NCI-H1092 (cell line): Measurements from ENCODE around the gene CACNA2D1.

Experiments
- DNase-seq: peaks from one replicate; lab custom pipeline; 2025; lab: John Stamatoyannopoulos, UW

The CACNA2D1 gene

DNA sequence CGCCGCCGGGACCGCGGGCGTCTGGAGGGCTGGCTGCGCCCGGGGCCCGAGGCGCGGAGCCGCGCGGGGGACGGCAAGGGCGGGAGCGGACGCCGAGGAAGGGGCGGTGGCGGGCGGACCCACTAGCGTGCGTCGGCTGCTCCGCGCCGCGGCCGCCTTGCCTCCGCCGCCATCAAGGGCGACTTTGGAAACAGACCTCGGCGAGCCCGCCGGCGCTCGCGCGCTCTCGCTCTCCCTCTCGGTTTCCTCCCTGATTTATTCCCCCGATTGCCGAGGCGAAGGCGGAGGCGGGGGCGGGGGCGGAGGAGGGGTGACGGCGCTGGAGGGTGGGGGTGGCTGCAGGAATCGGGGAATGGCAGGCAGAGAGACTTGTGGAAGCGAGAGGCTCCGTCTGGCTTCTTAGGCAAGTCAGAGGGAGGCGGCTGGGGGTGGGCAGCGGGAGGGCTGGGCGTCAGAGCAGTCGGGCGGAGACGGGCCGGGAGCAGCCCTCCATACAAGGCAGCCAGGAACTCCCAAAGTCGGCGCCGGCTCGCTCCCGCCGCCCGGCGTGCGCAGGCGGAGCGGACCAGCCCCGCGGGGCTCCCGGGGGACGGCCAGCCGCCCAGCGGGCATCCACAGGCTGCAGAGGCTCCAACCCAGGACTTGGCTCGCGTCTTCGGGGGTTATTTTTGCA lies at the start of gene CACNA2D1:
CACNA2D1 (minus strand) TSS at position 231 of the 673 bp plus-strand sequence.
- peak; percentile 86 for DNase-seq

DNA sequence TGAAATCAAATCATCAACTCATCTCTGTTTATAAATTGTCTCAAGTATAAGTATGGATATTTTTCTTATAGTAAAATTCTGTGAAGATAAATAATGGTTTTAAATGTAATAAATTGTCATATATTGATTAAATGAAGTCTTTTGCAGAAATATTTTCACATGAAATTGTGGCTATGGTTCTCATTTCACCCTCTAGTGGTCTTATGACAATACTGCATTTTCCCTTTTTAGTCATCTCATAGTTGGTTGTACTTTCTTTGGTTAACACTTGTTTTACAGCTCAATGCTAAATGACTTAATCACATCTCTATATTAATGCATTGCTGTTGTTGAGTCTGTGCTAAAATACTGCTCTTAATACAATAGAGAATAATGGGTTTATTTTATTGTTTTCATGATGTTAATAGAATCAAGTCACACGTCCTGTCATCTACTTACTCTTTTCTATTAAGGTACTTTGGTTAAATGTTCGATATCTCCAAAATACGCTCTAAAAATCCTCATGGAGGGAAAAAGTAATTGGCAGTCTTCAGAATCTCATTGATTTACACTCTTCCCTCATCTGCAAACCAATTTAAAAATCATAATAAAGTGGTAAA lies 38.0 kb upstream of the CACNA2D1 start:
- no peak for DNase-seq

DNA sequence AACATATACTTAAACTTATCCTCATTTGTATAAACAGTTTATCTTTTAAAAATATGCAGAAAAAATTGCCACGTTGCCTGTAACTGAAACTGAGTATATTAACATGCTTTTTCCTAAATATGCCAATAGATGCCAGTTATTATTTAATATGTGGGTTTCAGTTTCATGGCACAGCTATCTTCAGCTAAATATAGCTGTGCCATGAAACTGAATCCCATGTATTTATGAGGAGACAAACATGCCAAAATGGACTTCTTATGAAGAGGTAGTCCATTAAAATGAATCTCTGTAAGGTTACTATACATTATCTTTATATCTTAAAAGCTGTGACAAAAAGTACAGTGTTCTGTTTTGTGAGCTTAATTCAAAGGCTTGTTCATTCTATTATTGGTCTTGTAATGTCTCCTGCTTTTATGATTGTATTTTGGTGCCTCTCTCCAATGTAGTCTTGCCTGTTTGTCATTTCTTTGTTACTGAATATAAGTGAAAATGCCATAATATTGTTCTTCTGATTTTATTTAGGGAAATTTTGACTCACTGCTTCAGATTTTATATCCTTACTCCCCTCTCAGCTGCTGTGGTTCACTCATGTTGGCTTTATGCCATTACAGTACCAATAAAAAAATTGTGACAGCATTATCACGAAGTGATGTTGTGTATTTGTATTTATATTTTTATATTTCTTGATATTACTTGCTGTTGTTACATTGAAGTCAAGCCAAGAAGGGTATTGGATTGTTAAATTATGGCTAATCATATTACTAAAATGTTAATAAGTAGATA lies 34.3 kb upstream of the CACNA2D1 start:
- DNase-seq, result peak; percentile 26

DNA sequence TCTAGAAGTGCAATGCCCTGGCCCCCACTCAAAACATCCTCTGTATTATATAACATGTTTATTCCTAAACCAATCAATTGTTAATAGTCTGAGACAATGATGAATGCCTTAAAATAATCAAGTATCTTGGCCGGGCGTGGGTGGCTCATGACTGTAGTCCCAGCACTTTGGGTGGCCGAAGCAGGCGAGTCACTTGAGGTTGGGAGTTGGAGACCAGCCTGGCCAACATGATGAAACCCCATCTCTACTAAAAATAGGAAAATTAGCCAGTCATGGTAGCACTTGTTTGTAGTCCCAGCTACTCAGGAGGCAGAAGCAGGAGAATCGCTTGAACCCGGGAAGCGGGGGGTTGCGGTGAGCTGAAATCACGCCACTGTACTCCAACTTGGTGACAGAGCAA lies 29.4 kb upstream of the CACNA2D1 start:
- no peak for DNase-seq

DNA sequence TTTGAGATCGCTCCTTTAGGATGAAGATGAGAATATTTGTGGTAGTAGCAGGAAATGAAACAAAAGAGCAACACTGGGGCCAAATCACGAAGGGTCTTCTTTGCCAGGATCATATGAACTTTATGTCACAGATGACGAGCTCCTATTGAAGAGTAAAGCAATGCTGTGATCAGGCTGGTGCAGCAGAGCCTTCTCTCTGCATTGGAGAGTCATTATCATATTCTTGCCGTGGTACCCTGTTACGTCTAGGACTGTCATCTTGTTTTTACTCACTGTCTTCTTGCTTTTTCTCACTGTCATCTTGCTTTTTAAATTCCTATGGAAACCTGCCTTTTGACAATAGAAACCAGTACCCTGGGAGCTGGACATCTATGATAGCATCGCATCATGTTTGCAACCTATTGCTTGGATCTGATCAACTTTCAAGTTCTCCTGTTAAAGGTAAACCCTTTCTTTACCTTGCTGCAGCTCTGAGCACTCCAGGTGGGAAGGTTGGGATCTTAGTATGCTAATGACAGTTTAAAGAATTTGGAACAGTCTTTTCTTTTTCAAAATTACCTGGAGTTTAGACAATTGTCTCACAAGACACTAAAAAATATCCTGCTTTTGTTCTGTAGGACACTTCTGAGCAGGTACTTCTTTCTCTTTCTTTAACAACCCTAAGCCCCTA lies 27.9 kb upstream of the CACNA2D1 start:
- no peak for DNase-seq

DNA sequence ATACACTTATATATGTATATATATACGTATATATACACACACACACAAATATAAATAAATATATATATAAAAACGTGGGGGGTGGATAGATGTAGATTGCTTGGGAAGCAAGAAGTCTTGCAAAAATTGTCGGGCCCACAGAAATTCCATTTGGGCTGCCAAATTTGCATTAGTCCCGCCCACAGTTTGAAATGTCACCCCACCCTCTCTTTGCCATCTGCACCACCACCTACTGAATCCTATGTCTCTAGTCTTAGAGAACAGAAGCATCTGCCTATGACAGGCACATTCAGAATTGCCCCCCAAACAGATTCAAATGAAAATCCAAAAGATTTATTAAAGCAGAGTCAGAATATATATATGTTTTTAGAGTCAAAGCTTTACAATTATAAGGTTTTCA lies 25.6 kb upstream of the CACNA2D1 start:
- no peak for DNase-seq

DNA sequence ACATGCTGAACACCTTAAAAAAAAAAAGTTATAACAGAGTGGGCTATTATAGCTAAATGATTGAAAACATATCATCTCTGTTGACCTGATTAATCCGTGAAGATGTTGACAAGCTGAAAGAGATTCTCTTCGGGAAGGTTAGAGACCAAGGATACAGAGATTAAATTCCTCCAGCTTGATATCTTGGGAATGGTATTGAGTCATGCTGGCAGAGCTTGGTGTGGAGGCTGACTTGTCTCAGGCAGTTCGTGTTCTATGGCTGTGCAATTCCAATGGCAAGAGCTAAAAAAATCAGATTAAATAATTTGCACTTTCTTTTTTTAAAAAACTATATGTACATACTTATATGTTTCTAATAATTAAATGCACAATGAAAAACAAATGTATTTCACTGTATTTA lies 24.9 kb upstream of the CACNA2D1 start:
- no peak for DNase-seq

DNA sequence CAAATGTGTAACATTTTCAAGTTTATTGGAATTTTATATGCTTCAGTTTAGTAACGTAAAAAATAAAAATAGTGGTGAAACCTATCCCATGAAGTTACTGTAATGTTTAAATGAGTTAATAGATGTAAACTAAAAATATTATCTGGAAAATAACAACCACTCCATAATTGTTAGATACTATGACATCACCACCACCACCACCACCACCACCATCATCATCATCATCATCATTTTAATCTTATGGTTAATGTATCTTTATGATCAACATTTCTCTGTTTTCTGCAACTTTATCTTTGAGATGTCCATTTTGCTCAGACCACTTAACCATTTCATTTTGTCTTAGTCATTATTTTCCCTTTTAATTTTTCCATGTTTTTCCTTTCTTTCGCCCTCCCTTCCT lies 23.4 kb upstream of the CACNA2D1 start:
- DNase-seq, result no peak

DNA sequence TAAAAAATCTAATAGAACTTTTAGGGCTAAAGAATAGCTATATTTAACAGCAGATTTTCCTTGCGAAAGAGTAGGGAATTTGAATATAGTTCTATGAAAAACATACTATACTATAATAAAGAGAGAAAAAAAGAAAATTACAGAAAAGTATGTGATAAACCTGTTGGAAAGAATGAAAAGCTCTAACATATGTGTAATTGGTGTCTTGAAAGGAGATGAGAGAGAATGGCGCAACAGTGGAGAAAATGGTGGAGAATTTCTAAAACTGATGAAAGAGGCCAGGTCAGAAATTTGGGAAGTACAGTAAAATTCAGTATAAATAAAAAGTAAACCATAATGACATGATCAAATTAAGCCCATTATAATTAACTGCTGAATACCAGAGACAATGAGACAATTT lies 20.8 kb upstream of the CACNA2D1 start:
- no peak for DNase-seq

DNA sequence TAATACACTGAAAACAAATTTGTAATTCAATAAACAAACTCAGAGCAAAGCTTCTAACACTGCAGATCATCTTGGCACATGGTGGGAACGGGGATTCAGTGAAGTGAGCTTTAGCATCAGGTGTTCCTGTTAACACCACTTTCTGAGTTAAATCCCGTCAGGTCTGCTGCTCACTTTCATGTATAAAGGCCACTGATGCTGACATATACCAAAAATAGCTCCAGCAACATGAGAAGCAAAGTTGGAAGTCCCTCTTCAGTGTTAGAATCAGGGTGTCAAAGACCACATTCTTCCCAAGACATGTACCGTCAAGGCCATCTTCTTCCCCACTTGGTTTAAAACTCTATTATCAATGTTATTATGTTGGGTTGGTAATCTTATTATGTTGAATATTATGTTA lies 11.7 kb upstream of the CACNA2D1 start:
- no peak for DNase-seq

DNA sequence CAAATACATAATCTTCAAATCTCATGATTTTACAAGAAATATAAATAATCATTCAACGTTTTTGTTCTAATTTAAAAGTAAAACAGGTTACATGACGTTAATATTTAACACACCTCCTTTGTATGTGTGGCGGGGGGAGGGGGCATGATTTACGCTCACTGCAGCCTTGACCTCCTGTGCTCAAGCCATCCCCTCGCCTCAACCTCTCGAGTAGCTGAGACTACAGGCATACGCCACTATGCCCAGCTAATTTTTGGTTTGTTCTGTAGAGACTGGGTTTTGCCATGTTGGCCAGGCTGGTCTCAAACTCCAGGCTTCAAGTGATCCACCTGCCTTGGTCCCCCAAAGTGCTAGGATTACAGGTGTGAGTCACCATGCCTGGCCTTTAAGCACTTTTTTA lies 7.2 kb upstream of the CACNA2D1 start:
- DNase-seq, result no peak

DNA sequence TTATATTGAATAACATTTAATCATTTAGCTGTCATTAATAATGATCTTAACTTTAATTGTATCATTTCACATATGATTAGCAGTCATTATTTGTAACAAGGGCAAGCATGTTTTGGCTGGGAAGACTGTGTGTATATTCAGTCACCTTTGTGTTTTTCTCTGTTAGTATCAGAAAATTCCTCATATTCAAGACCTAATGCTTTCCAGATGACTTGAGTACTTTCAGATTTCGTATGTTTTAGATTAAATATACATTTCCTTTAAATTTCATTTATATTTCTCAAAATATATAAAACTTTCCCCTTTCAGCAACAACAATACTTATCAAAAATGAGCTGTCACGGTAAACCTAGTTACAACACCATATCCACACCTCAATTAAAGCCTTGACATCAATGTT lies 6.3 kb upstream of the CACNA2D1 start:
- DNase-seq, result no peak

DNA sequence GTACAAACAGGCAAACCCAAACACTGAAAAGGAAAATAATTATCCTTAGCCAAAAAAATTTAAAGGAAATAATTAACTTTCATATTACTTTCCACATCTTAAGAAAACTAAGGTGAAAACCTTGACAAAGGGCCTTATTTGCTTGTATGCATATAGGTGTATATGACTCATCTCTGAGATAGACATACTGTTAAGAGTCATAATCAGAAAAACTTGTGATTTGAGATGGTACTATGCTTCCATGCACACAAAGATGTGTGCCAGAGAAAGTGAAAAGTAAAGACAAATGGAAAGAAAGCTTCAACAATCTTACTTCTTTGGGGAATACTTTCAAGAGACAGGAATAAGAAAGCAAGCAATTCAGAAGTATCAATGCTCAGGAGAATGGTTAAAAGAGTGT lies 3.3 kb upstream of the CACNA2D1 start:
- no peak for DNase-seq

DNA sequence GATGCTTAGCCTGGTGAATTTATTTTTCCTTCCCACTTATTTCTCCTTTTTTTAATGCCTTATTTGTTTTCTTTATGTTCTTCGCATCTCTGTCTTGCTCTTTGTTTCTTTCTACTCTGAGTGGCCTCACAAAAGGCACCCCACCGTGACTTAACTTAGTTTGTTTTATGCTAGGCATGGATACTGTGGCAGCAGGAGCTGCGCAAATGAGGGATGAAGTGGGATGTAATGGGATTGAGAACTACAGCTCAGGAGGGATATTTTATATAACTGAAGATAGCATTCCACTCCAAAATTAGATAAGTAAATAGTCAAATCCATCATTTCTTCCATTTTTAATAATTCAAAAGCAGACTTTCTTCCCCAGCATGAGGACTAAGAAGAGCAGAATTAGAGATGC lies 1.7 kb upstream of the CACNA2D1 start:
- peak; percentile 58 for DNase-seq

DNA sequence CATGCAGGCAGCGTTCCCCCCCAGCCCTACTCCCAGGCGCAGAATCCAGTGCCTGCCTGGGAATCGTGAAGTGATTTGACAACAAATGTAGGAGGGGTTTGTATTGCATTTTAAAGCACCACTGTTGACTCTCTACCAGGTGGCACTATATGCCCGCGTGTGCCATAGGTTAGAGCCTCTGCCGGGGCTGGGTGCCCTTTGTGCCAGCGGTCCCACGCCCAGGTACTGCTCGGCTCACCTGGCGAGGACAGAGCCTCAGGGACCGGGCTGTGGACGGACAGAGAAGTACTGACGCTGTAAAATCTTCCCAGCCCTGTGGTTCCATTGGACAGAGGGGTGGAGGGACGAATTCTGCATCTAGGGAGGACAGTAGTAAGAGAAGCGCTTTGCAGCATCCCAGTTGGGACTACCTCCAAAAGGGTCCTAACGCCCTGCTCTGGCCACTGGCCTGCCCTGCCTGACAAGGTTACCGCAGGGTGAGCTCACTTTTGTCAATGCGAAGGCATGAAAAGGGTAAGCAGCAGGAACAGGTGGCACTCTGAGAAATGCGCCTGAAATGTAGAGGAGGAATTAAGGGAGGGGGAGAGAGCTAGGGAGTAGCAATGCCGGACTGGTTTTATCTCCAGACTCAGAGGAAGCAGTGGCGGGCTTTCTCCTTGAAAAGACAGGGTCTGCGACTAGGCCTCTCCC lies 788 bp upstream of the CACNA2D1 start:
- peak; percentile 86 for DNase-seq

DNA sequence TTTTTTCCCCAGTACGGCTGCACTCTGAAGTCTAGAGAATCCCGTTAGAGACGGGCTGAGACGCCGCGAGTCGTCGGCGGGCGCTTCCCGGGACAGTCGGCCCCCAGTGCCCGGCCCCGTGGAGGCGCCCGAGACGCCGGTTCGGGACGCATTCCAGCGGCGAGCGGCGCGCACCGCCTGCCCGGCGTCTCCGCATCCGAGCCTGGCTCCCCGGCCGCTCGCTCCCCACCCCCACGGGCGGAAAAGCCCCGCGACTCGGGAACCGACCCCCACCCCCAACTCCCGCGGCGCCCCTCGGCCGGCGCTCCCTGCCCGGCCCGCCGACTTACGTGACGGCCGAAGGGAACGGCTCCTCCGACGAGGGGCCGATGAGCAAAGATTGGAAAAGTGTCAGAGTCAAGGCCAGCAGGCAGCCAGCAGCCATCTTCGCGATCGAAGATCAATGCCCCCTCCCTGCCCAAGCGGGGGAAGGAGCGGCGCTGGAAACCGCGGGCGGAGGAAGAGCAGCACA lies 486 bp downstream of the CACNA2D1 start:
- DNase-seq, result peak; percentile 70

DNA sequence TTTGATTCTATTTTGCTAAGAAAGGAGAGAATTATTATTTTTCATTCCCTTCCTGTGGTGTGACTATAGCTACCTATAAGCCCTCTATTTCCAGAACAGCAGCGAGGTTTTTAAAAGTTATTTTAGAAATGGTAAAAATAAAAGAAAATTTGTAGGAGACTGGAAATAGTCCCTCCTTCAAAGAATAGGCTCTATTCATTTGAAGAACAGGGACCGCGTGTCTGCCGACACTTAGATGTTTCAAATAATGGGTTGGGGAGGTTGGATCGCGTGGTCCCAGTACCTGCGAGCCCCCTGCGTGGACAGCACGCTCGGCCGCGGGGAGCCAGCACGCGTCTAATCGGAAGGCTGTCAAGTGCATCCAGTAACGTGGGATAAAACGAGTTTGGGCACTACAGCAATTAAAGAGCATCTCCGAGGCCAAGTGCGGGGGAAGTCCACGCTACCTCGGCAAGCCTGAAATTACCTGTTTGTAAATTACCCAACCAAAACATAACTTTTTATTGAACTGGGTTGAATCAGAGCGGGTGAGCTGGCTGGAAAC lies 1.0 kb downstream of the CACNA2D1 start:
- DNase-seq, result peak; percentile 36

DNA sequence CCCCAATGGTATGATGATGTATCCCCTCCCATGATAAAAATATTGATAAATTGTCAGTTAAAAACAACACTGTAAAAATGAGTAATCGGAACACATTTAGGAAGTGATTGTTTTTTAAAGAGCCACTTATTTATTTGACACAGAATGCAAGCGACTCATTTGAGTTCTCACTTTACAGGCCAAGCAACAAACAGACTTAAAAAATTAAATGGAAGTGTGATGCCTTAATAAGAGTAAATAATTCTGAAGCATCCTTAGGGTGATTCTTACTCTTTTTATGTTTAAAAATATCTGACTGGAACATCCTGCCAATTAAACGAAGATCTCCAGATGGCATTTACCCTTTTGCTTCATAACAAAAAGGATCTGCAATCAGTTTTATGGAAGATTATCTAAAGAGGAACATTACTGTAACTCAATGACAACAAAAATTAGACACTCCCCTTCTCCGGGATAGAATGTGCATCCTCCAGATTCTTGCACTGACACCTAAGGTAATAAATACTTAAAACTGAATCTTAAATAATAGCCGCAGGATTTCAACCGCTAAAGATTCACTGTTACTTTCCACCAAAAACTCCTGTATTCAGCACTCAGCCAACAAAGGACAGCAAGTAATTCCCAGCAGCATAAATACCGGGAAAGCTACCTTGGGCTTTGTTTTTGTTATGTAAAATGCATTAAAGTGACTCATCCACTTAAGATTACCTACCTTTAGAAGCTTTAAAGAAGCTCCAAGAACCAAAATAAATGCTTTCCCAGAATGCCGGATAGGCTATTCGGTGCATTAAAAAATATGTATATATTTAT lies 1.7 kb downstream of the CACNA2D1 start:
- no peak for DNase-seq

DNA sequence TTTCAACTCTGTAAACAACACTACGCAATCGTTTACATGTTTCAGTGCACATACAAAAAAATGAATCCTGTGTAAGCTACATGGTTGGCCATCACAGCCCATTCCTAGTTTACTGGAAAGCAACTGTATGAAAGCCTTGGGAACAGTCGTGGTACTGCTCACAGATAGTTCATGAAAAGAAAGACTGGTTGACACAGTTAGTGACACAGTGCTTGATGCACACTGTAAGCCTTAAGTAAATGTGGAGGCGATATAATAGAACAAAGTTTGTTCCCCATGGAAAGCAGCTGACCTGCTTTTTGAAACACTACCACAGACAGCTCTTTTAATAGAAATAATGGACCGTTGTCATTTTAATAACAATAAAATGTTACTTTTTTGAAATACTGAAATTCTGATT lies 5.1 kb downstream of the CACNA2D1 start:
- DNase-seq, result peak; percentile 21

DNA sequence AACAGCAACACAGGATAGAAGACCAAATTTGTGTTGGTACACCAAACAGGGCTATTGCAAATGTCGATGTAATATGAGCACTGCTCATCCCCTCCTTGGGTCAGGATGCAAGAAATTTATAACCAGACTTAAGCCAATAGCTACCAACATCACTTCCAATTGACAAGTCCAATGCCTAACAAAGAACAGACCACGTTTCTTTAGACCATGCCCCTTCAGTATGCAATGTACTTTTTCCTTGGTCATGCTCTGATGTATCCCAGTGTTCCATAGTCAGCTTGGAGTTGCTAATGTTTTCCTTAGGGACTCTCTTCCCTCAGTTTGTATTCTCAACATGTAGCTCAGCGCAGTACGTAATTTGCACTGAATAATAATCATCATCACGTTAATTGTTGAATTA lies 7.8 kb downstream of the CACNA2D1 start:
- no peak for DNase-seq
